HG03039 (cell line): ENCODE results near the gene NOTCH1.

Source experiments
- ATAC-seq: cut with Tn5 transposase; IDR thresholded peaks from one replicate; pipeline ENCODE4 v1.9.1; 2021; ENCODE audit warnings: mild to moderate bottlenecking, moderate library complexity; ENCODE audit not compliant: unreplicated experiment

The NOTCH1 gene

DNA sequence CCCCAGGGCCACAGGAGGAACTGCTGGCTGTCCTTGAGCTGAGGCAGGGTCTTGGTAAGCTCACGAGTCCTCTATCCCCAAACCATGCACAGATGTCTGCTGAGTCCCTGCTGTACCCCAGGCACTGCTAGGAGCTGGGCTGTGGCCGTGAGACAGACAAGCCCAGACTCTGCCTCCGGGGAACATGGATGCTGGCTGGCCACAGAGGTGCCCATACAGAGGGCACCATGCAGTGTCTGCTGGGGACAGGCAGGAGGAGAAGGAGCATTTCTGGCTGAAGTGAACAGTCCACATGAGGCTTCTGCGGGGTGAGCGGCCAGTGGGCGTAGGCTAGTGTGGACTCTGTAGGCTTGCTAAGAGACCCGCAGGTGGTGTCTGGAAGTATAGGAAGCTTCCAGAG lies 58.2 kb downstream of the NOTCH1 start:
- no peak for ATAC-seq

DNA sequence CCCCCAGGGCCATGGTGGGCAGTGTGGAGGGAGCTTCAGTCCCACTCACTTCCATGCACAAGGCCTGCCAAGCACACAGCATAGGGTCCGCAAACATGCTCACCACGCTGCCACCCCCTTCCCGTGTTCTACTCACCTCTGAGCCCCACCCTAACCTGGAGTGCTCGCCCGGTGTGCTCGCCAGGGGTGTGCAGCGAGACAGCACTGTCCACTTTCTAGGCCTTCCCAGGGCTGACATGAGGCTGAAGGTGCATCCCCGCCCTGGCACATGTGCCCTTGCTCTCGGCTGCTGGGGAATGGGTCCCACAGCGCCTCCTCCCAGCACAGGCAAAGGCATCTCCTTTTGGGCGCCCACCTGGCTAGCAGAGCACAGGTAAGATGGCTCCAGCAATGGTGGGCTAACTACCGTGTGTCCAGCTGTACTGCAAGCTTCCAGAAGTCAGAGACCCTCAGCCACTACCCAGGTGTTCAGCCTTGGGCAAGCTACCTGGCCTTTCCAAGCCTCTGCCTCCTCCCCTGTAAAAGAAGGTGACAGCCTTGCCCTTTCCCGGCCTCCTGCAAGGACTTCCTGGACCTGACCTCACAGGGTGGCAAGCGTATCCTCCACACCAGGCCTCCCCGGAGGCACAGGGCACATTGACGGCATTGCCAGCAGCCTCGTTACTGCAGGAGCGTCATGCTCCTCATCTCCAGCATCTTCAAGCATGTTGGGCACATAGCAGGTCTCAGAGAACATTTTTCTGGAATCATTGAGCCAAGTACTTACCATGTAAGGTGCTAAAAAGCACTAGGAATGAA lies 58.8 kb downstream of the NOTCH1 start:
- no peak for ATAC-seq

DNA sequence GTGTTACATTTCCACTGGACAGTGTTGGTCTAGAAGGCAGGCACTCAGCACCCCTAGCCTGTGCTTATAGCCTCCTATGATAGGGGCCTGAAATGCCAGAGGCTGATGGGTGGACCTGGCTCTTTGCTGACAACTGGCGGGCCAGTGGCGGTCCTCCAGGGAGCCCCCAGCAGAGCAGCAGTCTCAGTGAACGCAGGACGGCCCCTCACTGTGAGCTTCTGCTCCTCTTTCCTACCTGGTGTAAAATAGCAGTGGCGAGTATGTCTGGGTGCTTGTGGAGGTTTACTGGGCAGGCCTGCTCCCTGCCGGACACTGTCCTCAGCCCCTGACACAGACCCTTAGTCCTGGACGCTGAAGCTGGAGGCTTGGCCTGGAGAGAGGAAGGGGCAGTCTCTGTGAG lies 59.7 kb downstream of the NOTCH1 start:
- no peak for ATAC-seq

DNA sequence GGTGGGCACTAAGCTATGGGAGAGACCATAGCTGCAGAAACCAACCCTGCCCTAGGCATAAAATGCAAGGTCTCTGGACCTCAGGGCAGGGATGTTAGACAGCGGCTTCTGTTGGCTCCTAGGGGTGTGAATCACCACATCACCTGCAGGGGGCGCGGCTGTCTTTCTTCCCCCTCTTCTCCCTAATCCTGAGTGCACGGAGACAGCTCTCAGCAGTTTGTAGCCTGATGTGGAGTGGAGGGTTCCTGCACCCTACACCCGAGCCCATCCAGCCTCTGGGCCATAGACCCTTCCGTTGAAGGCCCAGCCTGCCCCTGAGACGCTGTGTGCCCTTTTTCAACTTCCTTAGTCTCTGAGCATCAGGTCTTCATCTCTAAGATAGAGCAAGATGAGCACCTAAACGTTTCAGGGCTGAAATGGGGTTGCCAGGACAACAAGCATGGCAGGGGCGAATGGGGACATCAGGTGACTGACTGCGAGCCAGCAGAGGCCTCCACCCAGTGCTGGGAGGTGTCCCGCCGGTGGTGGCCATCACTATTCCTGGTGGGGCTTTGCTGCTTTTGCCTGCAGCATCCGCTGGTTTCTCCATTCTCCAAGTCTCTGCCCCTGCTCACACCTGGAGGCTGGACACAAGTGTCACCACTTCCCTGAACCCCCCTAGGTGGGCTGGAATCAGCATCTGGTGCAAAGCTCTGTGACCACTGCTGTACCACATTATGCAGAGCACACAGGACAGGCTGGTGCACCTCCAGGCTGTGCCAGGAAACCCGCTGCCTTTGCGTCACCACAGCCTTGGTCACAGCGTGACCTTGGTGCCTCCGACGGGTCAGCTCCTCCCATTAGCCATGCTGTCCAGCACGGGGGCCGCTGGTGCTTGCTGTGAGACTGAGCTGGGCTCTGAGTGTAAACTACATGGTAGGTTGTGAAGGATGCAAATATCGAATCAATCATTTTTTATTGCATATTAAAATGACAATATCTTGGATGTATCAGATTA lies 60.5 kb downstream of the NOTCH1 start:
- no peak for ATAC-seq

DNA sequence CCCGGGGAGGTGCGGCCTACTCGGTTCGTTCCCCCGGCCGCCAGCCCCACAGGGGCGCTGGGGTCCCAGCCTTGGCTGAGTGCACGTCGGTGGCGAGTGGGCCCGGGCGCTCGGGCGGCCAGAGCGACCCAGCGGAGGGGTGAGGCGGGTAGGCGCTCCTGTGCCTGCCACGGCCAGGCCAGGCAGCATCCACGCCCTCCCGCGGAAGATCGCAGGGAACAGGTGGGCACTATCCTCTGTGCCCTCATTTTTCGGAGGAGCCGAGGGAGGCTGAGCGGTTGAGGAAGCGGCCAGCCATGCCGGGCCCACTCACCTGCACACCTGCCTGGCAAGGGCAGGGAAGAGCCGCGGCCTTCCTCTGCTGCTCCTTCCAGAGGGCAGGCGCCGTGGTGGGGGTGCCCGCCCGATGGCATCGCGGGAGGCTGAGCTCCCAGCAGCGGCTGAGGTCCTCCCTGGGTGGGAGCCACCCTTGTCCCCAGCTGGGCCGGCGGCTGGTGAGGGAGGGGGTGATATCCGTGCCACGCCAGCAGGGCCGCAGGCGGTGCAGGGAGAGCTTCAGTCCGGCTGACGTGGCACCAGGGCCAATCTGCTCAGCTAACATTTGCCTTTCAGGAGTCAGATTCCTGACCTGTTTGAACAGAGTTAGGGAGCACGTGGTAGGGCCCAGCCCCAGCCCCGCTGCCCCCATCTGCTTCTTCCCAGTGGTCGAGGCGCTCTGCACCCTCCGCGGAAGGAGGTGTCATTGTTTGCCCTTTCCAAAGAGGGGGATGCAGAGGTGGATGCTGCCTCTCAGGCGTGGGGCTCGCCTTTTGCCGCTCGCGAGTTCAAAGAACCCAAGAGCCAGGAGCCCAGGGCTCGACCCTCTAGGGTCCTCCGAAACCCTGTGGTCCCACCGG lies 61.4 kb downstream of the NOTCH1 start:
- no peak for ATAC-seq

DNA sequence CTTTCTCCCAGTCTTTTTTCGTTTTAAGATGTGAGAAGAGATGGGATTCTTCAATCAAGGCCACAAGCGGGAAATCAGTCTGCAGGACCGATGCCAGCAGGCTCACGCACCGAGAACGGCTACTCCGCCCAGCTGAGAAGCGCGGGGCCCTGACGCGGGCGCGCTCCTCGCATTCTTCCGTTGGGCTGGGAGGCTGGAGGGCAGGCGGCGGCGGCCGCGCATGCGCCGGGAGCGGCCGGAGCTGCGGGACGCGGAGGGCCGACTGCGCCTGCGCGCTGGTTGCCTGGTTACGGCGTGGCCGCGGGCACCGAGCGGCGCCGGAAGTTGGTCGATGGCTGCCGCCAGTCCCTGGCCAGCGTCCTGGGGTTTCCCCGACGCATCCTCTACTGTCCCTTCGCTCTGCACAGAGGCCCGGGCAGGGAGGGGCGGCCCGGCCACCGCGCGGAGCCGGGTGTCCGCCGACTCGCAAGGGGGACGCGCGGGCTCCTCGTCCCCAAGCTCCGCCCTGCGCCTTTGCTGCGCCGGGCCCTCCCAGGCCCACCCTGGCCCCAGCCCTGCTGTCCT lies 62.2 kb downstream of the NOTCH1 start:
- ATAC-seq: peak; percentile 59

DNA sequence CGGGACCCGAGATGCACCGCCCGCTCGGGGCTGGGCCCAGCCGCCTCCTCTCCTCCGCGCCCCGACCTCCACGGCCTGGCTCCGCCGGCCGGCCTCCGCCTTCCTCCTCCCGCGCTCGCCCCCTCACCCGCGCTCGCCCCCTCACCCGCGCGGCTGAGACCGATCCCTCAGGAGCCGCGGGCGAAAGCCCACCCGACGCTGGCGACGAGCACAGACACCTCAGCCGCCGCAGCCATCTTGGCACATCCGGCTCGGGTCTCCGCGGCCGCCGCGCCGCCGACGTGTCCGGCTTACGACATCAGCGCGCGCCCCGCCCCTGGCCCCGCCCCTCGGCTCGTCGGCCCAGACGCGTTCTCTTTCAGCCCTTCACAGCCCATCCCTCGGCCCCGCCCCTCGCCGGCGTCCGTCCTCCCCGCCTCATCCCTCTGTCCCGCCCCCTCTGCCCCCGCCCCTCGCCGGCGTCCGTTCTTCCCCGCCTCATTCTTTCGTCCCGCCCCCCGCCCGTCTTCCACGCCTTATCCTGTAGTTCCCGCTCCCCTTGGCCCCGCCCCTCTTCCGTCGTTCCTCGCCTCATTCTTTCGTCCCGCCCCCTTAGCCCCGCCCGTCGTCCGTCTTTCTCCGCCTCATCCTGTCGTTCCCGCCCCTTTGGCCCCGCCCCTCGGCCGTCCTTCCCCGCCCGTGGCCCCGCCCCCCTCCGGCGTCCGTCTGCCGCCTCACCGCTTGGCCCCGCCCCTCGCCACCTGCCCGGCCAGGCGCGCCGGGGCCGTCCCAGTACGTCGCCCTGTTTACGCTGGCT lies 62.9 kb downstream of the NOTCH1 start, which contains the start of gene SEC16A:
TSS of gene SEC16A (minus strand) at position 248 of the 796 bp plus-strand sequence. CDS start 5,425 bp downstream, outside the sequence.
- peak; percentile 46 for ATAC-seq

DNA sequence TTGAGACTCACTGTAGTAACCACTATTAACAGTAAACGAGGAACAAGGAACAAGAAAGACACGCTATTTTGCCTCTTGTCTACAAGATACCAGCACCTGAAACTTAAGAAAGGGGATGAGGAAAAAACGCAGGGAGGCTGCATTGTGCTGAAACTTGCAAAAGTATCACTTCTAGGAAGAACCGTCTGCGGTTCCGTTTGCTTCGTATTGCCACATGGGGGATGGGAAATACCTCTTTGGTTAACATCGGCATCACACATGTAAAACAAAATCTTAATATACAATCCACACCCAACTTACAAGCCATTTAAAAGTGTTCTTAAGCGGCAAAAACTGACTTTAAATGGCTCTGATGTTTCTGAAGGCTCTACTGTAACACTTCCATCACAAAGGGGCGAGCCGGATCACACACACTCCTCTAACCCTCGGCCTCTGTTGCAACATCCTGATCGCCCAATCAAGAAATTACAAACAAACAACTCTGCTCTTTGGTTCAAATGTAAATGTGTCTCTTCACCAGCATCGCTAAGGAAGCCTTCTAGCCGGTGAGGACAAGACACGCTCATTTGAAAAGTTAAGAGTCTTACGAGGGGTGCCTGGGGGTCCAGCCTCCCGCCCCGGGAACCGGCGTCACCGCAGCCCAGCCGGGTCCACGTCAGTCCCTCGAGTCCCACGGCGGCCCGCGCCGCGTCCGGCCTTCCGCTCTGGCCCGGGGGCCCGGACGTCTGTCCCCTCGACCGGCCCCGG lies 63.6 kb downstream of the NOTCH1 start:
- ATAC-seq: peak; percentile 0

DNA sequence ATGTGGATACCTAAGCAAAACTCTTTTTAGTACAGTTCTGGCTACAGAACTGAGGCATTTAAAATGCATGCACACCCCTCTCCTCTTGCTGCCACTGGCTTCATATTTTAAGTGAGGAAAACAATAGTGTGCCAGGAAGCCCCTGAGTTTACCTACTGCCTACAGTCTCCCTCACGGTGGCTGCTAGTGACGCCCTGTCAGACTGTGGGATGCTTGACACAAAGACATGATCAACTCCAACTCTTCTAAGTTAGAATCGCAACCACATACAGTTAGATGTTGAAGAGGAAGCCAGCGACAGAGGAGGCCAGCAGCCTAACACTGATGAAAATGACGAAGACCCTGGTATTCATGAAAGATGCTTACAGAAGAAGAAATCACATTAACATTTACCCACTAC lies 64.3 kb downstream of the NOTCH1 start:
- no peak for ATAC-seq

DNA sequence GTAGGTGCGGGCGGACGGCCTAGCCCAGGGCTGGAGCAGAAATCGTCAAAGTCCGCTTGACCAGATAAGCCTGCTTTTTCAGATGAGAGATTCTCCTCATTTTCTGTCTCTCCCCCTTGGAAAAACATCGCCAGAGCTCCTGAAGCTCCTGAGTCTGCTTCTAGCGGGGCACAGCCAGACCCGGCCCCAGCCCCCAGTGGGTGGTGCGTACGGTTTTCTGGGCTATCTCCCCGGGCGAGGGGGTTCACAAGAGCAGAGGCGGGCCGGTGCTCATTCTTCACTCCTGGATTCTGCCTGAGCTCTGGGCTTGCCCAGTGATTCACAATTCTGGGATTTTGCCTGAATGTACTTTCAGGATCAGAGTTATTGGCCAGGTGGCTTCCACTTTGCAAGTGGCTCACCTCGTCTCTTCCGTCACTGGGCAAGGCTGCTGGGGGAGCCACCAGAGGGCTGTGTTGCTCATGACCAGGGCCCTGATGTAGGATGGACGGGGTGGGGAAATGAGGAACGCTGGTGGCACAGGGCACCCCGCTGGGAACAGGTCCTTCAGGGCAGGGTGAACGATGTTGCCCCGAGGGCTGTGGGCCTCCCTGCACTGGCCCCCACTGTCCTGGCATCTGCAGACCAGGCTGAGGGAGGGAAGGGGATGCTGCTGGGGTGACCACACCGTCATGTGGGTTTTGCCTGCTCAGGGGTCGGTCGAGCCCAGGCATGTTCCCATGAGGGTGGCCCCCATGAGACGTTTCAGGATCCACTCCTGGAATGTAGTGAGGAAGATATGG lies 69.3 kb downstream of the NOTCH1 start:
- ATAC-seq: no peak

DNA sequence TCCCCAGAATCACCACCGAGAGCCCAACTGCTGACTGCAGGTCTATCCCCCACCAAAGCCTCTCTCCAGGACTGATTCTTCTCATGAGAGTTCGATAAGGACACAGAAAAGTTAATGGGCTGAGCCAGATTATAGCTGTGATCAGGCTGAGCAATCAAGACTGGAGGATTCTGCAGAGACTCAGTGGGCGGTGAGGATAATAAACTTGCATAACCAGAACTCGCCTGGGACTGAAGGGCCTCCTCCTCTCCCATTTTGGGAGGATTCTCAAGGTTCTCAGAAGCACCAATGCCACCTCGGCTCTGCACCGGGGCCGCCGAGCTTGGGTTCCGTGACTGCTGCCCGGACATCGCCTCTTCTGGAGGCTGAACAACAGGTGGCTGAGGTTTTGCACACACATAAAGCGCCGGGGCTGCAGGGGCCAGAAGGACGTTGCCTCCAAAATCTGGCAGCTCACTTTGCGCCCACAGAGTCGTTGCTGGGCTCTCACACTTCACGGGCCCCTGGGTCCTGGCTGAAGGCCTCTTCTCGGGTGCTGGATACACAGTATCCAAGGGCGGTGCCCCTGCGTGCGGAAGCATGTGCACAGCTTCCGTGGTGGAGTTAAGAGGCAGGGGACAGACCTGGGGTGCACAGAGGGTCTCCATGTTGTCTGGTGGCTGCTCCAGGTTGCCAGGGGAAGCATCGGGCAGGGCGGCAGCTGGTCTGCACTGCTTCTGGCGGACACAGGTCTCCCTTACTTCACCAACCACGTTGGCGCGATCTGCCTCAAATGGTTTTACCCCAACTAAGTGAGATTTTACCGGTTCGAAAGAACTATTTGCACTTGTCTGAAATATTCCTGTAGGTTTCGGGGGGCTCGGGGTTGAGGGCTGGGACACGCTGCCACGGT lies 70.6 kb downstream of the NOTCH1 start:
- no peak for ATAC-seq

DNA sequence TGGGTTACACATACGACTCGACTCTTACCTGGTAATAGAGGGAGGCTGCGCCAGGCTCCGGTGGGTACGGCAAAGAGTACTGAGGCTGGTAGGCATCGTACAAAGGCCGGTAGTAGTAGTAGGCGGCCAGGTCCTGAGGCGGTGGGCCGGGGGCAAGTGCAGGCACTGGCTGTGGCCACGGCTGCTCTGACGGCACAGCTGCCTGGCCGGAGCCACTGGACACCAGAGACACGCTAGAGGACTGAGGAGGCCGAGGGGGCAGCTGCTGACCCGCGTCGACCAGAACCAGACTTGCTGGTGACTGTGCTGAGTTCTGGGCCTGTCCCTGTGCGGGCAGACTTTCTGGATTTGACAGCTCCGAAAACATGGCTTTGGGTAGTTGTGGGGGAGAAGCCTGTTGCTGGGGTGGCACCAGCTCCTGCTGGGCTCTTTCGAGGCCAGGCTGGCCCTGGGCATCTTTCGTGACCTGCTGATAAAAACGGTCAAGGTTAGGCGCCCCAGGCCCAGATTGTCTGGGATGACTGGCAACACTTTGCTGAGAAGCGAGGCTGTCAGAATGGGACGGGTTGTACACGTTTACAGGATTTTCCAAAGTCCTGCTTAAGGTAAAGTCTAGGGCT lies 71.7 kb downstream of the NOTCH1 start:
- ATAC-seq: no peak

DNA sequence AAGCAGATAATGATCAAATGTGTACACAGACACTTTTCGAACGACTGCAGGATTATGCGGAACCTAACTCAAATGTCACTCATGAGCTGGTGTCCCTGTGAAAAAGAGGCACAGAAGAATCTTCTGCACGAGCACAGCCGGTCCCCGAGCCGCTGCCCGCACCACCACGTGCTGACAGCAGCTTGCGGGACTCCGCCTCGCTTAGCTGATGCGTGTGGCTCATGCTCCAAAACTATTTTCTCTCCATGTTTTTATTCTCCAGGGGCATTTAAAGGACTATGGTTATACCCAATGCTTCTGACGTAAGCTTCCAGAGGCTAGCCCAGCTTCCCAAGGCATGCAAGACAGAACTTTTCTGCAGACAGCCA lies 72.5 kb downstream of the NOTCH1 start:
- ATAC-seq: no peak

DNA sequence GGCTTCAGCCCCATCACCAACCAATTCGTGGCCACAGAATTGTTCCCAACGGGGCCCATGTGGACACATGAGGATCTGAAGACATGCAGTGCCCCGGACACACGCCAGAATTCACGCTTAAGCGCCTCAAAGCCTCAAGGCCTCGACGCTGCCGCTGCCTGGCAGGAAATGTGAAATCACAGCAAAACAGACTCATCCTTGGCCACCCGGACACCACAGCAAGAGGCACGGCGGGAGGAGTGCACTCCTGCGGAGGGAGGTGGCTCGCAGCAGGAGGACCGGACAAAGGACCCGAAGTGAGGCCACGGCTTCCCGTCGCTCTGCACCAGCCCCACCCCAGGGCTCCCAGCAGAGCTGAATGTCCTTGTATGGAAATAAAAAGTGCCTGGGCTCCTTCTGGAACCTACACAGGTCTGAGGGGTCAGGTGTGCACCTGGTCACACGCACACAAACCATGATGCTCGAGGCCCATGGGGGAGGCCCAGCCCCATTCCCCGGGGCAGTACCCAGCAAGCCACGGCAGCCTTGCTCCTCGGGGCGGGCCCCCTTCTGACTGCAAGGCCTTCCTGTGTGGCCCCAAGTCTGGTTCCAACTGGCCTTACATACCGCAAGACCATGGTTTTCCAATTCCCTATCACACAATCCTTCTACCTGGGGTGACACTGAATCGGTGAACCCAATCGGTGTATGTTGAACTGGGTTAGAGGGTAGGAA lies 73.1 kb downstream of the NOTCH1 start:
- ATAC-seq: no peak

DNA sequence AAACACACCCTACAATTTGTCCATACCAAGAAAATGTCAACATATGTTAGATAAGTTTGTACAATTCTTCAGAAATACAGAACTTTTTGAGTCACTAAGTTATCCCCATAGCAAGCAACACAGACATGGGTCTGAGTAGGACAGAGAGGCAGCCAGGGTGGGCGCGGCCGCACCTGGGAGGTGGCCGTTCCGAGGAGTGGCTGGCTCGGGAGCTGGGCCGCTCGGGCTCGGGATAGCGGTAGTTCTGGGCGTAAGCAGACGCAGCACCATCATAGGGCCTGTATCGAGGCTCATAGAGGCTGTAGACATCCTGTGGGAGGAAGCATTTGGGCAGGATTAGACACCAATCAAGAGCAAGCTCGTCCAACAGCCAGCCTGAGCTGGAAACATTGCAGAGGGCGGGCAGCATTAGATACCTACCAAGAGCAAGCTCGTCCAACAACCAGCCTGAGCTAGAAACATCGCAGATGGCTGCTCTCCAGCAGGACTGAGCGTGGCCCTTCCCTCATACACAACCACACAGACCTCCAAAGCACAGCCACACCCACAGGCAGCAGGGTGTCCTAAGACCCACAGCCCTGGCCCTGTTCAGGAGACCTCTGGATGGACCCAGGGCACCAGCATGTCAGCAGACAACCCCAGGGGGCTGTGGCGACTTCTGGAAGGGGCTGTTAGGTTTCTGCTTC lies 73.9 kb downstream of the NOTCH1 start:
- ATAC-seq: no peak
